ENCODE measurements around the gene GARIN5B.

The GARIN5B gene

DNA sequence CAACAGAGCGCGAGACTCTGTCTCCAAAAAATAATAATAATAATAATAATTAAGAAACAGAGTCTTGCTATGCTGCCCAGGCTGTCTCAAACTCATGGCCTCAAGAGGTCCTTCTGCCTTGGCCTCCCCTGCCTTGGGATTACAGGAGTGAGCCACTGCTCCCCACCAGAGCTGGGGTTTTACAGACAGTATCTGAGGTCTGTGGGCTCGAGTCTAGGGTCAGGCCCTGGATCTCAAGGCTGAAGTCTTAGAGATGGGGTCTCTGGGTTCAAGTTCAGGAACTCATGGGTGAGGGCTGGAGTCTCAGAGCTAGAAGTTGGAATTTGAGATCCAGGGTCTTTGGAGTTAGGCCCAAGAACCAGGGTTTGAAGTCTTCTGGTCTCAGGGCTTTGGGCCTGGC lies 3.7 kb upstream of the GARIN5B start:
- Histone ChIP-seq H3K36me3 (ENCODE audit: insufficient read depth, low read length) (no peaks in the 10 kb centered on the region), H3K9ac (ENCODE audit: insufficient read length) (no peak overlapping the region), H3K27ac (no peak overlapping the region), H3K4me3 (no peak overlapping the region), H3K9me3 (ENCODE audit: low read depth, low read length) (no peaks in the 10 kb centered on the region)
- TF ChIP-seq EZH2 (IDR thresholded peaks at IDR 0.05), result no peak
- no peak for TF ChIP-seq POLR2AphosphoS5 (IDR thresholded peaks at IDR 0.05; ENCODE audit: borderline replicate concordance, low read depth, low read length)
- TF ChIP-seq FOXP2 (optimal IDR thresholded peaks at IDR 0.05; ENCODE audit: control extremely low read depth, extremely low read length, insufficient read depth), result no peak
- DNase-seq (ENCODE audit: low read depth, low spot score), result no peak

DNA sequence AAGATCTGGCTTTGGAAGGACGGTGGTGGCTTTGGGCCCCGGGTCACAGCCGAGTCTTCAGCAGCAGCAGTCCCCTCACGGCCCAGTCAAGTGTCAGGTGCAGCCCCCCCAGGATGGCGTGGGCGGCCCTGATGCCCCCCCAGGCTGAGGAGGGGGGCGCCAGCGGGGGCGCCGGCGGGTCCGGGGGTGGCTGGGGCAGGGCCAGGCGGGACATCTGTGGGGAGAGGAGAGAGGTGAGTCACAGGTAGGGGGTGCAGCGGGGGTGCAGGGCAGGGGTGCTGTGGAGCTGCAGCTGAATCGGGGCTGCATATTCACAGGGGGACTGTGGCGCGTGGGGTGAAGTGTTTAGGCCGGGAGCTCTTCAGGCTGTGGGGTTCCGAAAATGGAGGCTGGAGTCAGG lies 2.9 kb upstream of the GARIN5B start:
- Histone ChIP-seq H3K9ac (ENCODE audit: insufficient read length) (no peak overlapping the region), H3K9me3 (ENCODE audit: low read depth, low read length) (no peaks in the 10 kb centered on the region), H3K4me3 (no peak overlapping the region), H3K27ac (no peak overlapping the region), H3K36me3 (ENCODE audit: insufficient read depth, low read length) (no peaks in the 10 kb centered on the region)
- TF ChIP-seq EZH2 (IDR thresholded peaks at IDR 0.05) (no peak), FOXP2 (optimal IDR thresholded peaks at IDR 0.05; ENCODE audit: control extremely low read depth, extremely low read length, insufficient read depth) (no peak), POLR2AphosphoS5 (IDR thresholded peaks at IDR 0.05; ENCODE audit: borderline replicate concordance, low read depth, low read length) (no peak)
- no peak for DNase-seq (ENCODE audit: low read depth, low spot score)

DNA sequence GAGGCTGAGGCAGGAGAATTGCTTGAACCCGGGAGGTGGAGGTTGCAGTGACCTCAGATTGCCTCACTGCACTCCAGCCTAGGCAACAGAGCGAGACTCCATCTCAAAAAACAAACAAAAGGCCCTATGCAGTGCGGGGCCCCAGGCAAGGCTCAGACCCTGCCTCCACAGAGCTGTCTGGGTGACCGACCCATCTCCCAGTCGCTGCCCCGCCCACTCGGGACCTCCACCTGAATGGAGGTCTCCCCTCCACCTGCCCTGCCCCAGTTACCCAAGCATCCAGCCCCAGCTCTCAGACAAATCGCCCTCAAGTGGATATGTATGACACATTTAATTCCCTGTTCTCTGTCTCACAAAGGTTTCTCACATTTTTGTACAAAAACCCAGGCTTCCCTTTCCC lies 2.2 kb upstream of the GARIN5B start:
- Histone ChIP-seq H3K9me3 (ENCODE audit: low read depth, low read length) (no peaks in the 10 kb centered on the region), H3K36me3 (ENCODE audit: insufficient read depth, low read length) (no peaks in the 10 kb centered on the region), H3K9ac (ENCODE audit: insufficient read length) (no peak overlapping the region), H3K27ac (no peak overlapping the region), H3K4me3 (no peak overlapping the region)
- DNase-seq (ENCODE audit: low read depth, low spot score), result no peak
- TF ChIP-seq FOXP2 (optimal IDR thresholded peaks at IDR 0.05; ENCODE audit: control extremely low read depth, extremely low read length, insufficient read depth) (no peak), EZH2 (IDR thresholded peaks at IDR 0.05) (no peak), POLR2AphosphoS5 (IDR thresholded peaks at IDR 0.05; ENCODE audit: borderline replicate concordance, low read depth, low read length) (no peak)

DNA sequence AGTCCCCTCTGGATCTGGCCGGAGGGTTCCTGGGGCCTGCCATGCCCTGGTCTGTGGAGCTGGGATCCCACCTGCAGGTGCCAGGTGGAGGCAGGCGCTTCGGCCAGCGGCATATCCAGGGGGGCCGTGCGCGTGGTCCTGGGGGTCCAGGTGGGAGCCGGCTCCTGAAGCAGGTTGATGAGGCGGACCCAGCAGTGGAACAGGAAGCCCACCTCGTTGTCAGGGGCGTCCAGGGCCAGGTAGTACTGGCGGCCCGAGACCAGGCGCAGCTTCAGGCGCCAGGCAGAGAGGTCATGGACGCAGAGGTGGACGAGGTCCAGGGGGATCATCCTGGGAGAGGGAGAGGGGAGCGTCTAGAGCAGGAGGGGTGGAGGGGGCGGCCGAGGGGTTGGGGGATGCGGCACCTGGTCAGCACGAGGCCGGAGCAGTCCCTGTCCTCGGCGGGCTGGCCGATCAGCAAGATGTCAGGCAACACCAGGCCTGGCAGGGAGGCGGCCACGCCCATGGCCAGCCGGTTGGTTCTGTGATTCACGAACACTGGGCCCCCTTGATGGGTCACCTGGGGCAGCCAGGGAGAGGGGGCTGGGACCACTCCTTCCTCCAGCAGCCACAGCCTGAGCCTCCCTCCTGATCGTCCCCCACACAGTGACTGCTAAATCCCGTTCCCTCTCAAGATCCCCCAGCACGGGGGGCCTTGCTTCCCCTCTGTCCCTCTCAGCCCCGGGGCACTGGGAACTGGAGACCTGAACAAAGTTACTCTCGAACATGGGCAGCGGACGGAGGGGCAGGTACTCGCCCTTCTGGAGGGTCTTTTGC lies 678 bp downstream of the GARIN5B start:
- Histone ChIP-seq H3K27ac (no peak overlapping the region), H3K4me3 (no peak overlapping the region), H3K36me3 (ENCODE audit: insufficient read depth, low read length) (no peaks in the 10 kb centered on the region), H3K9ac (ENCODE audit: insufficient read length) (no peak overlapping the region), H3K9me3 (ENCODE audit: low read depth, low read length) (no peaks in the 10 kb centered on the region)
- TF ChIP-seq POLR2AphosphoS5 (IDR thresholded peaks at IDR 0.05; ENCODE audit: borderline replicate concordance, low read depth, low read length), result no peak
- no peak for TF ChIP-seq EZH2 (IDR thresholded peaks at IDR 0.05)
- TF ChIP-seq FOXP2 (optimal IDR thresholded peaks at IDR 0.05; ENCODE audit: control extremely low read depth, extremely low read length, insufficient read depth), result no peak
- DNase-seq (ENCODE audit: low read depth, low spot score), result no peak

DNA sequence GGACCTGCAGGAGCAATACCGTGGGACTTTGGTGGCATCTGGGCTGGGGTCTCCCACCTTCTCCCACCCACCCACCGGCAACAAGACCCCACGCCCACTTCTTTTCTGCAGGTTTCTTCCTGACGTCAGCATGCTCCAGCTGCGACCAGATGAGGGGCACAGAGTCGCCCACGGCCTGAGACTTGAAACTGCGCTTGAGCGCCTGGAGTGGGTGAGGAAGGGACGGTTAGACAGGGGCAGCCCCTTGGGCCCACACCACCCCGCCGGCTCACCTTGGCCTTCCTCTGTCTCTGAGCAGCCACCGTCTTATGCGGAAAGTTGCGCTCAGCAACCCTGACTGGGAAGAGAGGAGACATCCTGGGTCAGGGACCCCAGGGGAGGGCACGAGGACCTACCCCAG lies 2.2 kb downstream of the GARIN5B start:
- H3K4me3 ChIP-seq, result no peak overlapping the region
- no peaks in the 10 kb centered on the region for H3K36me3 ChIP-seq (ENCODE audit: insufficient read depth, low read length)
- no peak for TF ChIP-seq POLR2AphosphoS5 (IDR thresholded peaks at IDR 0.05; ENCODE audit: borderline replicate concordance, low read depth, low read length)
- TF ChIP-seq EZH2 (IDR thresholded peaks at IDR 0.05), result no peak
- TF ChIP-seq FOXP2 (optimal IDR thresholded peaks at IDR 0.05; ENCODE audit: control extremely low read depth, extremely low read length, insufficient read depth), result no peak
- H3K27ac ChIP-seq, result no peak overlapping the region
- H3K9ac ChIP-seq (ENCODE audit: insufficient read length), result no peak overlapping the region
- no peaks in the 10 kb centered on the region for H3K9me3 ChIP-seq (ENCODE audit: low read depth, low read length)
- DNase-seq (ENCODE audit: low read depth, low spot score), result no peak

DNA sequence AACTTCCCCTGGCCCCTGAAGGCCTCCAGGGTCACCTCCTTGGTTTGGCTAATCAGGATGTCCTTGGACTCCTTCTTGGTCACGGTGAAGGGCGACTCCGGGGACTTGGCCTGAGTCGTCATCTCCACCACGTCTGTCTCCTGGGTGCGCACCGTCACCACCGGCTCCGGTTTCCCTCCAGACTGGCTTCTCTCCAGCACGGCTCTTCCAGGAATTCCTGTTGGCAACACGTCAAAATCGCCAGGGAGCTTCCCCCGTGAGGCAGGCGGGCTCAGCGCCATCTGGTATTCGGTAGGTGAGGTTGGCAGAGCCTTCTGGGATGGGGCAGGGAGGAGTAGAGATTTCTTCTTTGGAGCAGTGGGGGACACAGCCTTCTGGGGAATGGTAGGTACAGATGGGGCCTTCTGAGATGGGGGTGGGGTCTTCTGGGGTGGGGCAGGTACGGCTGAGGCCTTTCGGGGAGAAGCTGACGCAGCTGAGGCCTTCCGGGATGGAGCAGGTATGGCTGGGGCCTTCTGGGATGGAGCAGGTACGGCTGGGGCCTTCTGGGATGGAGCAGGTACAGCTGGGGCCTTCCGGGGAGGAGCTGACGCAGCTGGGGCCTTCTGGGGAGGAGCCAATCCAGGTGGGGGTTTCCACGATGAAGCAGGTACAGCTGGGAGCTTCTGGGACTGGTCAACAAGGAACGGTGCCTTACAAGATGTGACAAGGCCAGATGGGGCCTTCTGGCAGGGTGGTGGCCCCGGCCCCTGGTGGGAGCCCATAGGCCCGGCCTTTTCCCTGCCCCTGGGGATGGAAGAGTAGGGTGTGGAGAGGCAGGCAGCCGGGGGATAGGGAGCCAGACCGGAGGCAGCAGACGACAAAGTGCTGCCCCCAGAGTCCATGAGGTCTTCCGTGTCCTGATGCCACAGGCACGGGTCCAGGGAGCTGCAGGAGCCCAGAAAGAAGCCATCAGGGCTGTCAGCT lies 3.8 kb downstream of the GARIN5B start:
- Histone ChIP-seq H3K36me3 (ENCODE audit: insufficient read depth, low read length) (no peaks in the 10 kb centered on the region), H3K9ac (ENCODE audit: insufficient read length) (no peak overlapping the region), H3K4me3 (no peak overlapping the region), H3K27ac (no peak overlapping the region), H3K9me3 (ENCODE audit: low read depth, low read length) (no peaks in the 10 kb centered on the region)
- no peak for TF ChIP-seq EZH2 (IDR thresholded peaks at IDR 0.05)
- no peak for DNase-seq (ENCODE audit: low read depth, low spot score)

DNA sequence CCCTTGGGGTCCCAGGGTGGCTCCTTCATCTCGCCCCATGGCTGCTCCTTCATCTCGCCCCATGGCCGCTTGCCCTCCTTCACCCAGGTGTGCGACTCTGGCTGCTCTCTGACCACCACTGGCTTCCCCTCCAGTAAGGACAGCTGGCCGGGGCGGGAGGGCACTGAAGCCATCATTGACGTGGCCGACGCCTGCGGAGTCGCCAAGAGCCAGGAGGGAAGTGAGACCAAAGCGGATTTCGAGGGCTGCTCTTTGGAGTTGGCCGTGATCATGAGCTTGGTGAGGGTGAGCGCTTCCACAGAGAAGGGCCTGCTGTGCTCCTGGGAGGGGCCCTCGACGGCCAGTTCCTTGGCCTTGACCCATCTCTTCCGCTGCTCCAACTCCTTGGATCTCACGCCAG lies 4.6 kb downstream of the GARIN5B start:
- DNase-seq (ENCODE audit: low read depth, low spot score), result no peak
- Histone ChIP-seq H3K36me3 (ENCODE audit: insufficient read depth, low read length) (no peaks in the 10 kb centered on the region), H3K9ac (ENCODE audit: insufficient read length) (no peak overlapping the region), H3K27ac (no peak overlapping the region), H3K9me3 (ENCODE audit: low read depth, low read length) (no peaks in the 10 kb centered on the region), H3K4me3 (no peak overlapping the region)
- TF ChIP-seq FOXP2 (optimal IDR thresholded peaks at IDR 0.05; ENCODE audit: control extremely low read depth, extremely low read length, insufficient read depth) (no peak), POLR2AphosphoS5 (IDR thresholded peaks at IDR 0.05; ENCODE audit: borderline replicate concordance, low read depth, low read length) (no peak), EZH2 (IDR thresholded peaks at IDR 0.05) (no peak)

DNA sequence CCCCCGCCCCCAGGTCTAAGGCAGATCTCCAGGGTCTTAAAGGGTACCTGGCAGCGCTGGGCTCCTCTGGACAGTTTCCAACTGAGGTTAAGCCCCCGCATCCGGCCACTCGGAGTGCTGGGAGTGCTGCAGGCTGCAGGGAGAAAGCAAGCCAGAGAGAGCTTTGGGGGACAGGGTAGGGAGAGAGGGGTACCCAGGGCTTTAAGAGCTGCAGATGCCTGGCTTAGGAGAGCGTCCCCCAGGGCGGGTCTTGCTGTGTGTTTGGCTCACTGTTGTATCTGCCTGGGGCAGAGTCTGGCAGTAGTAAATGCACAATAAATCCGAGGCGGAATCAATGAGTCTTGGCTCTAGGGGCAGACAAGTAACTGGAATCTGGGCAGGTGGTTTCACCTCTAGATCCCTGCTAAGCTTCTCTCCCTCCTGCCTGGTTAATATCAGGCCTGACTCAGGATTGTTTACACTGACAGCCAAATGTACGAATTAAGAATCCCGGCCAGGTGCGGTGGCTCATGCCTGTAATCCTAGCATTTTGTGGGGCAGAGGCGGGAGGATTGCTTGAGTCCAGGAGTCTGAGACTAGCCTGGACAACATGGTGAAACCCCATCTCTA lies 7.7 kb downstream of the GARIN5B start:
- Histone ChIP-seq H3K4me3 (no peak overlapping the region), H3K9ac (ENCODE audit: insufficient read length) (no peak overlapping the region), H3K36me3 (ENCODE audit: insufficient read depth, low read length) (no peaks in the 10 kb centered on the region), H3K9me3 (ENCODE audit: low read depth, low read length) (no peaks in the 10 kb centered on the region), H3K27ac (no peak overlapping the region)
- no peak for DNase-seq (ENCODE audit: low read depth, low spot score)
- TF ChIP-seq POLR2AphosphoS5 (IDR thresholded peaks at IDR 0.05; ENCODE audit: borderline replicate concordance, low read depth, low read length) (no peak), EZH2 (IDR thresholded peaks at IDR 0.05) (no peak), FOXP2 (optimal IDR thresholded peaks at IDR 0.05; ENCODE audit: control extremely low read depth, extremely low read length, insufficient read depth) (no peak)

All from SK-N-MC (cell line).